HepG2 (cell line): ENCODE data around the gene C2orf81. TPM values are rescaled to one million over a fixed set of nuclear protein-coding genes. Genes with fewer than 3 reads are reported as not detected.
A peak's percentile ranks its signal among the peaks of the same experiment; 100 is the strongest.

Source experiments
- BRCA1 ChIP-seq: sonication (generic); formaldehyde crosslinking; IDR thresholded peaks from 2 replicates; pipeline ENCODE4 v1.4.0; 2020; ENCODE audit warnings: missing genetic modification reagents
- FOXC1 ChIP-seq: sonication (generic); formaldehyde crosslinking; IDR thresholded peaks from 2 replicates; pipeline ENCODE4 v1.8.0; 2022; ENCODE audit warnings: mild to moderate bottlenecking, missing genetic modification reagents, borderline replicate concordance
- RARA ChIP-seq: IDR thresholded peaks from 2 replicates; pipeline ENCODE4 v1.6.1; 2016; ENCODE audit warnings: missing genetic modification reagents, missing compliant biosample characterization
- SOX6 ChIP-seq, 2 experiments: fragments of 450-650 bp in 1 of 2; sonication (generic) in 1 of 2; formaldehyde crosslinking in 1 of 2; IDR thresholded peaks; 2 replicates each; pipeline versions ENCODE4 v1.4.0 to v1.6.1; 2017 to 2020; ENCODE audit warnings: antibody characterized with exemption in 1 of 2, mild to moderate bottlenecking in 1 of 2, missing genetic modification reagents in 1 of 2
- TGIF2 ChIP-seq: IDR thresholded peaks from 2 replicates; pipeline ENCODE4 v1.6.1; 2016; ENCODE audit warnings: control low read depth, missing compliant biosample characterization
- TOE1 ChIP-seq: sonication (generic); formaldehyde crosslinking; IDR thresholded peaks from 2 replicates; pipeline ENCODE4 v1.4.0; 2020; ENCODE audit warnings: mild to moderate bottlenecking, missing genetic modification reagents
- ZBTB7B ChIP-seq: sonication (generic); formaldehyde crosslinking; IDR thresholded peaks from 2 replicates; pipeline ENCODE4 v1.4.0; 2020; ENCODE audit warnings: missing genetic modification reagents
- ZNF12 ChIP-seq: sonication (generic); formaldehyde crosslinking; IDR thresholded peaks from 2 replicates; pipeline ENCODE4 v1.5.0; 2020; ENCODE audit warnings: missing genetic modification reagents
- ZNF335 ChIP-seq: sonication (generic); formaldehyde crosslinking; IDR thresholded peaks from 2 replicates; pipeline ENCODE4 v1.4.0; 2020; ENCODE audit warnings: missing genetic modification reagents
- ZNF446 ChIP-seq: sonication (generic); formaldehyde crosslinking; IDR thresholded peaks from 2 replicates; pipeline ENCODE4 v1.5.0; 2020; ENCODE audit warnings: mild to moderate bottlenecking, missing genetic modification reagents
- ZNF460 ChIP-seq: sonication (generic); formaldehyde crosslinking; IDR thresholded peaks from 2 replicates; pipeline ENCODE4 v1.5.1; 2020; ENCODE audit warnings: missing genetic modification reagents, mild to moderate bottlenecking, borderline replicate concordance
- ZNF563 ChIP-seq: sonication (generic); formaldehyde crosslinking; IDR thresholded peaks from 2 replicates; pipeline ENCODE4 v1.8.0; 2022; ENCODE audit warnings: mild to moderate bottlenecking, moderate library complexity, missing genetic modification reagents
- polyA plus RNA-seq, 8 experiments: library from polyadenylated mRNA; depleted of rRNA in 3 of 8; stranded (reverse) in 7 of 8; unstranded in 1 of 8; fragments of >200 nt; fragmentation: Illumina TruSeq in 4 of 8; extraction: Trizol in 4 of 8; gene quantifications; 2 replicates each; pipeline versions ENCODE4 v1.2.1 to v1.2.3, GENCODE V29; 2011 to 2016; ENCODE audit warnings: low read depth in 4 of 8, missing spikeins in 1 of 8, mixed read lengths in 1 of 8; ENCODE audit not compliant: insufficient read depth in 1 of 8
- total RNA-seq, 5 experiments: library from RNA; depleted of rRNA; stranded (reverse); fragments of >200 nt; fragmentation: Illumina TruSeq; extraction: Trizol; gene quantifications; 2 replicates each; pipeline ENCODE4 v1.2.3, GENCODE V29; 2016; ENCODE audit warnings: low read depth in 1 of 5
- TF ChIP-seq, protein P1 (sequence below): sonication (generic); formaldehyde crosslinking; IDR thresholded peaks from 2 replicates; pipeline ENCODE4 v1.4.0; 2020; ENCODE audit warnings: mild to moderate bottlenecking, missing genetic modification reagents, borderline replicate concordance
- TF ChIP-seq, protein P2 (sequence below): sonication (generic); formaldehyde crosslinking; IDR thresholded peaks from 2 replicates; pipeline ENCODE4 v1.4.0; 2020; ENCODE audit warnings: low read depth, missing genetic modification reagents

Gene C2orf81
- total and polyA plus RNA-seq, 2 of the 13 experiments (the other 11 are each of a cell fraction or from before 2014, with no cell fraction given) = 0.15 to 0.17 TPM

DNA sequence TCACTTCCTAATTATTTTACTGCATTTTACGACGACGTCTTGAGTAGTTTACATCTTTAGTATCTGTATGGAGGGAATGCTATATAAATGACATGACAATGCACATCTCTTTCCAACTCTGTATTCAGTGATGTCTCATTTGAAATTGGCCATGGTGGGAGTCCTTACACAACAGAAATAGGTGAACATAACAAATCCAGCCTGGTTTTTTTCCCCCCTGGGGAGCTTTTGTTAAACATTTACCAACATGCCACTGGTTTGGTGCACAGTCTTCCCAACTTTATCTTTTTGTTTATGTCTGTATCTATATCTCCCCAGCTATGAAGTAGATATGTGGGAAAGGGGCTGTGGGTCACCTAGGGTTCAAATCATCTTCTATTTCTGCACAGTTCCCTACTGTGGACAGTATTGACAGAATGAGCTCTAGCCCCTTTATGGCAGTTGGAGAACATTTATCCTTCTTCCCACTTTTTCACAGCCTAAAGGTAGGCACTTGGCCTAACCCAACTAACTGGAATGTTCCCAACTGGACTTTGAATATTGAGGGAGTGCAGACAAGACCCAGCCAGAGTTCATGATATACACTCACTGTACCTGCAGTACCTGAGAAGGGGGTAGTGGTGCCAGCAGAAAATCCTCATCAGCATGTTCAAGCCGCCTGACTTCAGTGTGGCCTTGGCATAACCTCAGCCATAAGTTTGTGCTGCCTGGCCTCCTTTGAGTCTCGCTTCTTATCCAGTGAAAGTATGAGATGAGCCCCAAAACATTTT is 26.0 kb upstream of the C2orf81 start (continued):
- TF ChIP-seq, protein P1, sequence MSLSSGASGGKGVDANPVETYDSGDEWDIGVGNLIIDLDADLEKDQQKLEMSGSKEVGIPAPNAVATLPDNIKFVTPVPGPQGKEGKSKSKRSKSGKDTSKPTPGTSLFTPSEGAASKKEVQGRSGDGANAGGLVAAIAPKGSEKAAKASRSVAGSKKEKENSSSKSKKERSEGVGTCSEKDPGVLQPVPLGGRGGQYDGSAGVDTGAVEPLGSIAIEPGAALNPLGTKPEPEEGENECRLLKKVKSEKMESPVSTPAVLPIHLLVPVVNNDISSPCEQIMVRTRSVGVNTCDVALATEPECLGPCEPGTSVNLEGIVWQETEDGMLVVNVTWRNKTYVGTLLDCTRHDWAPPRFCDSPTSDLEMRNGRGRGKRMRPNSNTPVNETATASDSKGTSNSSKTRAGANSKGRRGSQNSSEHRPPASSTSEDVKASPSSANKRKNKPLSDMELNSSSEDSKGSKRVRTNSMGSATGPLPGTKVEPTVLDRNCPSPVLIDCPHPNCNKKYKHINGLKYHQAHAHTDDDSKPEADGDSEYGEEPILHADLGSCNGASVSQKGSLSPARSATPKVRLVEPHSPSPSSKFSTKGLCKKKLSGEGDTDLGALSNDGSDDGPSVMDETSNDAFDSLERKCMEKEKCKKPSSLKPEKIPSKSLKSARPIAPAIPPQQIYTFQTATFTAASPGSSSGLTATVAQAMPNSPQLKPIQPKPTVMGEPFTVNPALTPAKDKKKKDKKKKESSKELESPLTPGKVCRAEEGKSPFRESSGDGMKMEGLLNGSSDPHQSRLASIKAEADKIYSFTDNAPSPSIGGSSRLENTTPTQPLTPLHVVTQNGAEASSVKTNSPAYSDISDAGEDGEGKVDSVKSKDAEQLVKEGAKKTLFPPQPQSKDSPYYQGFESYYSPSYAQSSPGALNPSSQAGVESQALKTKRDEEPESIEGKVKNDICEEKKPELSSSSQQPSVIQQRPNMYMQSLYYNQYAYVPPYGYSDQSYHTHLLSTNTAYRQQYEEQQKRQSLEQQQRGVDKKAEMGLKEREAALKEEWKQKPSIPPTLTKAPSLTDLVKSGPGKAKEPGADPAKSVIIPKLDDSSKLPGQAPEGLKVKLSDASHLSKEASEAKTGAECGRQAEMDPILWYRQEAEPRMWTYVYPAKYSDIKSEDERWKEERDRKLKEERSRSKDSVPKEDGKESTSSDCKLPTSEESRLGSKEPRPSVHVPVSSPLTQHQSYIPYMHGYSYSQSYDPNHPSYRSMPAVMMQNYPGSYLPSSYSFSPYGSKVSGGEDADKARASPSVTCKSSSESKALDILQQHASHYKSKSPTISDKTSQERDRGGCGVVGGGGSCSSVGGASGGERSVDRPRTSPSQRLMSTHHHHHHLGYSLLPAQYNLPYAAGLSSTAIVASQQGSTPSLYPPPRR (CRISPR knock-in tag) = no peak
- TF ChIP-seq TOE1 (CRISPR knock-in tag) (0 out of 2 replicates have a peak, but pooled peaks have one; percentile 60), FOXC1 (CRISPR knock-in tag) (peak; percentile 68; the same call in 1 of the 2 replicates), ZNF446 (CRISPR knock-in tag) (no peak), ZBTB7B (CRISPR knock-in tag) (peak; percentile 54; the same call in 1 of the 2 replicates), SOX6 (IDR thresholded peaks at IDR 0.05) (no peak), SOX6 (CRISPR knock-in tag; IDR thresholded peaks at IDR 0.05) (peak; percentile 6; the same call in 1 of the 2 replicates), BRCA1 (CRISPR knock-in tag) (no peak), ZNF460 (no peak), RARA (CRISPR knock-in tag) (peak; percentile 73), ZNF563 (CRISPR knock-in tag) (no peak), ZNF12 (no peak; the same call in 1 of the 2 replicates), ZNF335 (0 out of 2 replicates have a peak, but pooled peaks have one; percentile 44), TGIF2 (CRISPR knock-in tag) (no peak; the same call in 1 of the 2 replicates)
- TF ChIP-seq, protein P2, sequence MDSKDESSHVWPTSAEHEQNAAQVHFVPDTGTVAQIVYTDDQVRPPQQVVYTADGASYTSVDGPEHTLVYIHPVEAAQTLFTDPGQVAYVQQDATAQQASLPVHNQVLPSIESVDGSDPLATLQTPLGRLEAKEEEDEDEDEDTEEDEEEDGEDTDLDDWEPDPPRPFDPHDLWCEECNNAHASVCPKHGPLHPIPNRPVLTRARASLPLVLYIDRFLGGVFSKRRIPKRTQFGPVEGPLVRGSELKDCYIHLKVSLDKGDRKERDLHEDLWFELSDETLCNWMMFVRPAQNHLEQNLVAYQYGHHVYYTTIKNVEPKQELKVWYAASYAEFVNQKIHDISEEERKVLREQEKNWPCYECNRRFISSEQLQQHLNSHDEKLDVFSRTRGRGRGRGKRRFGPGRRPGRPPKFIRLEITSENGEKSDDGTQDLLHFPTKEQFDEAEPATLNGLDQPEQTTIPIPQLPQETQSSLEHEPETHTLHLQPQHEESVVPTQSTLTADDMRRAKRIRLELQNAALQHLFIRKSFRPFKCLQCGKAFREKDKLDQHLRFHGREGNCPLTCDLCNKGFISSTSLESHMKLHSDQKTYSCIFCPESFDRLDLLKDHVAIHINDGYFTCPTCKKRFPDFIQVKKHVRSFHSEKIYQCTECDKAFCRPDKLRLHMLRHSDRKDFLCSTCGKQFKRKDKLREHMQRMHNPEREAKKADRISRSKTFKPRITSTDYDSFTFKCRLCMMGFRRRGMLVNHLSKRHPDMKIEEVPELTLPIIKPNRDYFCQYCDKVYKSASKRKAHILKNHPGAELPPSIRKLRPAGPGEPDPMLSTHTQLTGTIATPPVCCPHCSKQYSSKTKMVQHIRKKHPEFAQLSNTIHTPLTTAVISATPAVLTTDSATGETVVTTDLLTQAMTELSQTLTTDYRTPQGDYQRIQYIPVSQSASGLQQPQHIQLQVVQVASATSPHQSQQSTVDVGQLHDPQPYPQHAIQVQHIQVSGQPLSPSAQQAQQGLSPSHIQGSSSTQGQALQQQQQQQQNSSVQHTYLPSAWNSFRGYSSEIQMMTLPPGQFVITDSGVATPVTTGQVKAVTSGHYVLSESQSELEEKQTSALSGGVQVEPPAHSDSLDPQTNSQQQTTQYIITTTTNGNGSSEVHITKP (CRISPR knock-in tag) = peak; percentile 67; the same call in 1 of the 2 replicates
